HEK293T (cell line): ENCODE results near the gene CHMP4B.

Source experiments
- ARNT ChIP-seq: fragments of 450-650 bp; IDR thresholded peaks from 2 replicates; pipeline ENCODE4 v1.6.1; 2017; ENCODE audit warnings: mild to moderate bottlenecking
- BHLHE40 ChIP-seq: fragments of 450-650 bp; IDR thresholded peaks from 2 replicates; pipeline ENCODE4 v1.6.1; 2016; ENCODE audit warnings: mild to moderate bottlenecking, moderate library complexity, borderline replicate concordance
- ELF4 ChIP-seq: fragments of 450-650 bp; IDR thresholded peaks from 2 replicates; pipeline ENCODE4 v1.6.1; 2017; ENCODE audit warnings: antibody characterized with exemption
- FOXA1 ChIP-seq: fragments of 450-650 bp; IDR thresholded peaks from 2 replicates; pipeline ENCODE4 v1.6.1; 2016; ENCODE audit warnings: mild to moderate bottlenecking
- FOXK2 ChIP-seq: fragments of 450-650 bp; IDR thresholded peaks from 2 replicates; pipeline ENCODE4 v1.6.1; 2016; ENCODE audit warnings: mild to moderate bottlenecking
- FOXM1 ChIP-seq: fragments of 450-650 bp; IDR thresholded peaks from 2 replicates; pipeline ENCODE4 v1.6.1; 2017; ENCODE audit warnings: mild to moderate bottlenecking, borderline replicate concordance
- HDGF ChIP-seq: fragments of 450-650 bp; IDR thresholded peaks from 2 replicates; pipeline ENCODE4 v1.6.1; 2017; ENCODE audit warnings: antibody characterized with exemption, borderline replicate concordance
- L3MBTL2 ChIP-seq: fragments of 450-650 bp; conservative IDR thresholded peaks from 2 replicates; pipeline ENCODE4 v1.6.1; 2016; ENCODE audit warnings: mild to moderate bottlenecking
- LEF1 ChIP-seq: fragments of 450-650 bp; IDR thresholded peaks from 2 replicates; pipeline ENCODE4 v1.6.1; 2017; ENCODE audit warnings: mild to moderate bottlenecking, borderline replicate concordance
- PKNOX1 ChIP-seq: fragments of 450-650 bp; IDR thresholded peaks from 2 replicates; pipeline ENCODE4 v1.6.1; 2016
- SP1 ChIP-seq: fragments of 450-650 bp; IDR thresholded peaks from 2 replicates; pipeline ENCODE4 v1.6.1; 2017
- SUZ12 ChIP-seq: fragments of 450-650 bp; IDR thresholded peaks from 2 replicates; pipeline ENCODE4 v1.6.1; 2016; ENCODE audit warnings: mild to moderate bottlenecking
- TARDBP ChIP-seq: fragments of 450-650 bp; IDR thresholded peaks from 2 replicates; pipeline ENCODE4 v1.6.1; 2016
- ZNF384 ChIP-seq: fragments of 450-650 bp; IDR thresholded peaks from 2 replicates; pipeline ENCODE4 v1.6.1; 2016

DNA sequence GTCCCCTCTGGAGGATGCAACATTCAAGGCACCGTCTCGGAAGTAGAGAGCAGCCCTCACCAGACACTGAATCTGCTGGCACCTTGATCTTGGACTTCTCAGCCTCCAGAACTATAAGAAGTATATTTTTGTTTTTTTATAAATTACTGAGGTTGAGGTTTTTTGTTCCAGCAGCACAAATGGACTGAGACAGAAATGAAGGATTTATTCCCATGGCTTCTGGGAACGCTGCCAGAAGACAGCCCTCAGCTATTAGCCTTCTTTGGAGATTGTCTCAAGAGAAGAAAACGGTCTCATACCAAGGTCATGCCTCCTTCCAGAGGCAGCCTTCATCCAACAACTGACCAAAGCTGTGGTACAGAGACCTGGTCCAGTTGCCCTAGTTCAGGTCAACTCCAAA, 85.4 kb downstream of the CHMP4B start:
- no peak for TF ChIP-seq BHLHE40
- no peak for TF ChIP-seq FOXM1
- no peak for TF ChIP-seq SUZ12
- no peak for TF ChIP-seq HDGF
- TF ChIP-seq TARDBP, result no peak
- no peak for TF ChIP-seq L3MBTL2
- TF ChIP-seq SP1, result no peak
- TF ChIP-seq ZNF384, result no peak
- TF ChIP-seq LEF1, result no peak
- no peak for TF ChIP-seq FOXK2
- TF ChIP-seq ELF4, result no peak
- no peak for TF ChIP-seq FOXA1
- TF ChIP-seq PKNOX1, result no peak
- TF ChIP-seq ARNT, result no peak
